Measurements from ENCODE around the gene ADGRG6.
"Not testable (repeated sequence)": the region's sequence is repeated elsewhere in the genome, so short reads cannot be mapped to it uniquely, and the experiment has no call there.

ADGRG6 gene

GRCh38 chr6:142343938-142344337 is 42.1 kb downstream of the ADGRG6 start:
- DNase-seq, result no peak

- DNase-seq, result no peak
Measured at GRCh38 chr6:142345261-142345660, 43.5 kb downstream of the ADGRG6 start.

- DNase-seq, result not testable (repeated sequence)
Measured at GRCh38 chr6:142346166-142346565, 44.4 kb downstream of the ADGRG6 start.

- DNase-seq, result no peak
Measured at GRCh38 chr6:142349215-142349823, 47.5 kb downstream of the ADGRG6 start.

GRCh38 chr6:142350309-142350708 is 48.5 kb downstream of the ADGRG6 start:
- no peak for DNase-seq

- no peak for DNase-seq
Measured at GRCh38 chr6:142353690-142354089, 51.9 kb downstream of the ADGRG6 start.

GRCh38 chr6:142354650-142355049 is 52.8 kb downstream of the ADGRG6 start:
- DNase-seq, result no peak

GRCh38 chr6:142355520-142356174 is 53.8 kb downstream of the ADGRG6 start:
- DNase-seq, result no peak

GRCh38 chr6:142356201-142356883 is 54.5 kb downstream of the ADGRG6 start:
- DNase-seq, result no peak

- DNase-seq, result no peak
Measured at GRCh38 chr6:142356884-142357225, 55.0 kb downstream of the ADGRG6 start.

GRCh38 chr6:142357879-142358278 is 56.1 kb downstream of the ADGRG6 start:
- DNase-seq, result no peak

GRCh38 chr6:142359271-142359960 is 57.6 kb downstream of the ADGRG6 start:
- no peak for DNase-seq

- no peak for DNase-seq
Measured at GRCh38 chr6:142361345-142361744, 59.5 kb downstream of the ADGRG6 start.

GRCh38 chr6:142361779-142362750 is 60.3 kb downstream of the ADGRG6 start:
- DNase-seq, result no peak

- no peak for DNase-seq
Measured at GRCh38 chr6:142367061-142367460, 65.3 kb downstream of the ADGRG6 start.

GRCh38 chr6:142367501-142368018 is 65.8 kb downstream of the ADGRG6 start:
- no peak for DNase-seq

- no peak for DNase-seq
Measured at GRCh38 chr6:142369266-142369665, 67.5 kb downstream of the ADGRG6 start.

GRCh38 chr6:142372348-142372747 is 70.5 kb downstream of the ADGRG6 start:
- no peak for DNase-seq

GRCh38 chr6:142373268-142374090 is 71.7 kb downstream of the ADGRG6 start:
- no peak for DNase-seq
